ENCODE data around the gene CDK6.

Gene CDK6

GRCh38 chr7:92671505-92672169 is 164.7 kb downstream of the CDK6 start:
- TF ChIP-seq CTCF (conservative IDR thresholded peaks at IDR 0.05; ENCODE audit: low read depth, low read length), result no peak
- no peak for DNase-seq (ENCODE audit: low read depth)
- H3K4me3 ChIP-seq (ENCODE audit: low read length), result no peak overlapping the region

GRCh38 chr7:92670204-92670851 is 166.0 kb downstream of the CDK6 start:
- no peak for TF ChIP-seq CTCF (conservative IDR thresholded peaks at IDR 0.05; ENCODE audit: low read depth, low read length)
- no peak overlapping the region for H3K4me3 ChIP-seq (ENCODE audit: low read length)
- no peak for DNase-seq (ENCODE audit: low read depth)

- no peak for DNase-seq (ENCODE audit: low read depth)
- no peak for TF ChIP-seq CTCF (conservative IDR thresholded peaks at IDR 0.05; ENCODE audit: low read depth, low read length)
- H3K4me3 ChIP-seq (ENCODE audit: low read length), result no peak overlapping the region
These were observed 166.7 kb downstream of the CDK6 start for GRCh38 chr7:92669616-92670165.

- no peak overlapping the region for H3K4me3 ChIP-seq (ENCODE audit: low read length)
- no peak for TF ChIP-seq CTCF (conservative IDR thresholded peaks at IDR 0.05; ENCODE audit: low read depth, low read length)
- no peak for DNase-seq (ENCODE audit: low read depth)
These were observed 167.8 kb downstream of the CDK6 start for GRCh38 chr7:92668564-92668963.

GRCh38 chr7:92667816-92668535 is 168.4 kb downstream of the CDK6 start:
- TF ChIP-seq CTCF (conservative IDR thresholded peaks at IDR 0.05; ENCODE audit: low read depth, low read length), result no peak
- no peak overlapping the region for H3K4me3 ChIP-seq (ENCODE audit: low read length)
- no peak for DNase-seq (ENCODE audit: low read depth)

- no peak overlapping the region for H3K4me3 ChIP-seq (ENCODE audit: low read length)
- TF ChIP-seq CTCF (conservative IDR thresholded peaks at IDR 0.05; ENCODE audit: low read depth, low read length), result no peak
- DNase-seq (ENCODE audit: low read depth), result no peak
These were observed 170.4 kb downstream of the CDK6 start for GRCh38 chr7:92665926-92666325.

Data from retinal pigment epithelial cell (primary cell).